HPDE6-E6E7 (cell line): ENCODE measurements around the gene KCNK13.
A peak's percentile ranks its signal among the peaks of the same experiment; 100 is the strongest.
"Not testable (repeated sequence)": the region's sequence is repeated elsewhere in the genome, so short reads cannot be mapped to it uniquely, and the experiment has no call there.

ENCODE experiments used
- DNase-seq: peaks from one replicate; pipeline ENCODE4 v3.0.0; 2011; ENCODE audit warnings: missing footprints; ENCODE audit errors: extremely low spot score

Gene KCNK13

DNA sequence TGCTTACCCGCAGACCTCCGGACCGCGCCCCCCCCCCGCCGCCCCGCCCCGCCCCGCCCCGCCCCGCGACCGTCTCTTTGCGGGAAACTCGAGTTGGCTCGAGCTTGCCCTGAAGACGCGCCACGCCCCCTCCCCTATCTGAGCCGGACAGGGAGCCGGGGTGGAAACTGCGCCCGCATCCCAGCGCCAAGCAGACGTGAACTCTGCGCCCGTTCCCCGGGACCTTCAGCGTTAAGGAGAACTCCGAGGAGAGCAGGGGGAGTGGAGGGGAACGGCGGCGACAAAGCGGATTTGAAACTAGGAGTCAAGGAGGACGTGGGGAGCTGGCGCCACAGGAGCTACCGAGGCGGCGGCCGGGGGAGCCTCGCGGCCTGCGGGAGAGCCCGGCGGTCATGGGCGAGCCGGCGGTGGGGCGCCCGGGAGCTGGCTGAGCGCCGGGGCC lies at the start of gene KCNK13:
KCNK13 (plus strand) TSS at position 310 of the 442 bp plus-strand sequence. CDS start 212 bp downstream, outside the sequence.
- no peak for DNase-seq

DNA sequence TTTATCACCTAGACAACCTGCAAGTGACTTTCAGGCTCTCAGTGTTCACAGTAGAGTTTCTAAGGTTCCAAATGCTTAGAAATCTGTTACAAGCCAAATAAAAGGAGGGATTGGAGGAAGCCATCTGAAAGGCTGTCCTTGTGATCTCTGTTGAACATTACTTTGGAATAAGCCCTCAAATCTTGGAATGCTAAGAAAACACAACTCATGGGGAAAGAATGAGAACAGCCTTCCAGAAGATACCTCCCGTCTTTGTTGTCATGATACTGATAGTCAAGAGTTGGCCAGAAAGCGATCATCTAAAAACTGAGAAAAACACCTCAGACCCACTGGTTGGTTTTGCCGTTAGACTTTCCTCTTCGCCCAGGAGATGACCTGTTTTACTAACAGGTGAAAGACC lies 44.4 kb upstream of the KCNK13 start:
- no peak for DNase-seq

DNA sequence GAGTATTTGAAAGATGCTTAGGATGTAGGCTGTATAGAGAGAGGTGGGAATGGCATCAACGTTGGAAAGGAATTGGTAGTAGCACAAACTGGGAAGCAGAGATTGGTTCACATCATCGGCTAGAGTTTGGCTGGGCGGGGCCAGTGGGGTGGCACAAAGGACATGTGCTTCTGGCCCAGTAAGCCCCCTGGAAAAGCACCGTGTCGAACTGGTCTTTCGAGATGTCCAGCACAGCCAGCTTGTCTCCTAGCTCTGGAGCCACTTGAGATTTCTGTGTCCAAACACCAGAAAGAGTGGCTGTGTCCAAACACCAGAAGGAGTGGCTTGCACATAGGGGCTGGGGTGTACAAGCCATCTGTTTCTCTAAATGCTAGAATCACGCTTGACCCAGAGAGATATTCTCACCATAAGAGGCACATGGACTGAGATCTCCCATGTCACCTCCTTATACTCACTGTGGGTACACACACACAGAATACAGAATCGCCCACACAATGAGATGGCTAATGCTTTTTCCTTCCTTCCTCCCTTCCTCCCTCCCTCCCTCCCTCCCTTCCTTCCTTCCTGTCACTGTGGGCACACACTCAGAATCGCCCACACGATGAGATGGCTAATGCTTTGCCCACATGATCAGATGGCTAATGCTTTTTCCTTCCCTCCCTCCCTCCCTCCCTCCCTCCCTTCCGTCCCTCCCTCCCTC lies 41.8 kb upstream of the KCNK13 start:
- DNase-seq, result no peak

DNA sequence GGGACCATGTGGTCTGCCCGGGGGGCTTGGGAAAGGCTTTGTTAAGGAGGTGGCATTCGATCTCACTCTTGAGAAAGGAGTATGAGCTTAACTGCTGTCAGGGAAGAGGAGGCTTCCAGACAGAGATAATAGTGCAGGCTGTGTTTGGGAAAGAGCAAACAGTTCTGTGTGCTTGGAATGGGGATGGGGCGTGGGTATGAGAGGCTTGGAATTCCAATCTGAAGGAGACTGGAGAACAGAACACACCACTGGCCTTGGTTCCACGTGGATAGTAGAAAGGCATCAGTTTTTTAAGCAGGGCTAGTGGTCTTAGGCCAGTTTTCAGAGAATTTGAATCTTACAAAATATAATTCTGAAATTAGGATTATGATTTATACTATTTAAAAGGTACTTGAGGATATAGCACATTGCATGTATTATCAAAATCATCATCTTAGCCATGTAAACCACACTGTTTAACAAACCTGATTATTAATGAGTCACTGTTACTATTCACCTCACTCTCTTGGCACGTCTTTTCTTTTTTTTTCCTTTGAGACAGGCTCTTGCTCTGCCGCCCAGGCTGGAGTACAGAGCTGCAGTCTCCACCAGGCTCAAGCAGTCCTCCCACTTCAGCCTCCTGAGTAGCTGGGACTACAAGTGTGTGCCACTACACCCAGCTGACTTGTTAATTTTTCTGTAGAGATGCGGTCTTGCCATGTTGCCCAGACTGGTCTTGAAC lies 38.5 kb upstream of the KCNK13 start:
- DNase-seq, result no peak

DNA sequence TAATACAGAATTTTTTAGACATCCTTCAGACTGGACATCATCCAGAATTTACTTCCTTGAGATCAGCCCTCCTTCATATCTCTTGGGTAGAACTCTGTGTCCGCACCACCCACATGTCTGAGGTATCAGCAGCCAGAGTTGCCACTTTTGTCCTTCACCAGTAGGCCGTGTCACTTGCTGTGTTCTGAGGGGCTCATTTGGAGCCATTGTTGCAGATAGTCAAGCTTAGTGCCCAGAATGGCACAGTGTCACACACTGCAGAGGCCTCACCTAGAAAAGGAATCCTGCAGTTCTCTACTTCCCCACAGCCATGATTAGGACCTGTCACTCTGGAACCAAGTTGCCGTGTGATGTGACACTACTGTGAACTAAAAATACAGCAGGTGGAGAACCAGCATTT lies 36.9 kb upstream of the KCNK13 start:
- DNase-seq, result no peak

DNA sequence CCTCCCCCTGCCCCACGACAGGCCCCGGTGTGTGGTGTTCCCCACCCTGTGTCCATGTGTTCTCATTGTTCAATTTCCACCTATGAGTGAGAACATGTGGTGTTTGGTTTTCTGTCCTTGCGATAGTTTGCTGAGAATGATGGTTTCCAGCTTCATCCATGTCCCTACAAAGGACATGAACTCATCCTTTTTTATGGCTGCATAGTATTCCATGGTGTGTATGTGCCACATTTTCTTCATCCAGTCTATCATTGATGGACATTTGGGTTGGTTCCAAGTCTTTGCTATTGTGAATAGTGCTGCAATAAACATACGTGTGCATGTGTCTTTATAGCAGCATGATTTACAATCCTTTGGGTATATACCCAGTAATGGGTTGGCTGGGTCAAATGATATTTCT lies 35.2 kb upstream of the KCNK13 start:
- DNase-seq, result not testable (repeated sequence)

DNA sequence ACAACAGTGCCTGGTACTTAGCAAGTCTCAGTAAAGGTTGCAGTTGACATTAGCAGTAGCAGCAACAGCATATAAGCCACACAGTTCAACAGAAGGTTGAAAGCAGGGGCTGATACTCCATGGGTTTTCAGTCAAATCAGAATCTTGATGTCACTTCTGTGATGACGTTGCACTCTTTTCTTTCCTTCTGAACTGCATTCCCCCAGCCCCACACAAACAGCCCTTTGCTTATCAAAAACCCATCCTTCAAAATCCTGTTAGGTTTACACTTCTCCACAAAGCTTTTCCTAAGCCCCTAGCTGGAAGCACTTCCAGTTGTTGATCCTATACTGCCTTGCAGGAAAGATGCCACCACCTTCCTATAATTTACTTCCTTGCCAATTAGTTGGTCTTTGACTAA lies 34.0 kb upstream of the KCNK13 start:
- no peak for DNase-seq

DNA sequence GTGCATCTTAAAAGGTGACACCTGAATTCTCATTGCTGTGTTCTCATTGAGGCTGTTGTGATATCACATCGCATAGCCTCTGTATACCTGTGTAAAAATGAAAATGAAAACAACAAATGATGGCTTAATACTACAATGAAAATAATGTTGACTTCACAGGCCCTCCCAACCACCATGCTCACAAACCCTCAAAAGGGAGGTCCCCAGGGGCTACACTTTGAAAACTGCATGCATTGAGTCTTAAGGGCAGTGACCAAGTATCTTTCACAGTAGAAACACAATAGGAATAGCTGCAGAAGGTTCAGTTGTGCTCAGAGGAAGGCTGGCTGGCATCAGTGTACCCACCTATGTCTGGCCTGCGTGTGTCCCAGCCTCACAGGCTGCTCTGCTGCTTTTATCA lies 27.6 kb upstream of the KCNK13 start:
- no peak for DNase-seq

DNA sequence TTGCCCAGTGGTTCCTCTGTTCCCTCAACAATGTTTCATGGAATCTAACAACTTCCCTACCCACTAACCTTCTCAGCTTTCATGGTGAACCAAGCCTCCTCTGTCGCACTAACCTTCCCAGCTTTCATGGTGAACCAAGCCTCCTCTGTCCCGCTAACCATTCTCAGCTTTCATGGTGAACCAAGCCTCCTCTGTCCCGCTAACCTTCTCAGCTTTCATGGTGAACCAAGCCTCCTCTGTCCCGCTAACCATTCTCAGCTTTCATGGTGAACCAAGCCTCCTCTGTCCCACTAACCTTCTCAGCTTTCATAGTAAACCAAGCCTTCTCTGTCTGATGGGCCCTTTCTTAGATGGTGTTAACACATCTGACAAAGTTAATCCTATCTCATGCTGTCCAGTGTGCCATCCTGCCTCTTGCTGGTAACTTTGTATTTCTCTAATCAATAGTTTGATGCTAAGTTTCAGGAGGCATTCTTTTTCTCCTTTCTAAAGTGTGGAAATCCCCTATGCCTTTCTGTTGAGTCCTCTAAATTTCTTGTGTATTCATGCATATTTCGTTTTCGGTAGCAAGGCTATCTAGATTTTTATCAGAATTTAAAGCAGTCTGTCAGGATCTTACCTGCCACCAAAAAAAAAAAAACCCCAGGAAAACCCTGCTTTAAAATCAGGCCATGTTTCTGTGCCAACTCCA lies 26.8 kb upstream of the KCNK13 start:
- DNase-seq, result no peak

DNA sequence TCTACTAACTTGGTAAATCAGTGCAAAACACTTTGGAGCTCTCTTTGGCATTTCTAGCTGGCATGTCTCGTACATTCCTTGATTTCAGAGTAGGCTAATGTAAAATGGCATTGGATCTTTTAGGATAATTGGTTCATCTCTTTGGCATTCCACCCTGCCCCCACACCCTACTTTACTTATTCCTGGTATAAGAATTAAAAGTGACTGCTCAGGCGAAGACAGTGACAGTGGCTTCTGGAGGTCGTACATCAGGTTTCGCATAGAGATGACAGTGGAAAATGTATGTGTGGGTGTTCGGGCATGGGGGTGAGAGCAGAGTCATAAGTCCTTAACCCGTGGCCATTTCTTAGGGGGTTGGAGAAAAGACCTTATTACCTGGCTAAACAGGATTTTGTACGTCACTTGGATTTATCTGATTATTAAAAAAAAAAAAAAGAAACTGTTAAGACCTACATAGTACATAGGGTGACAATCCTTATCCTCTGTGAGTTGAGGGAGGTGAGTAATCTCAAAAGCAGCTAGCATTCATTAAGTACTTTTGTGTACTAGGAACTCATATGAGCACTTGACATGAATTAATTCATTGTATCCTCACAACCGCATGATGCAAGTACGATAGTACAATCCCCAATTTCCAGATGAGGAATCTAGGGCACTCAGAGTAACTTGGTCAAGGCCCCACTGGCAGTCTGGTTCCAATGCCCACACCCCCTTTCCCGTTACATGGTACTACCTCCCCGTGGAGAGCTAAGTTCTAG lies 22.4 kb upstream of the KCNK13 start:
- no peak for DNase-seq

DNA sequence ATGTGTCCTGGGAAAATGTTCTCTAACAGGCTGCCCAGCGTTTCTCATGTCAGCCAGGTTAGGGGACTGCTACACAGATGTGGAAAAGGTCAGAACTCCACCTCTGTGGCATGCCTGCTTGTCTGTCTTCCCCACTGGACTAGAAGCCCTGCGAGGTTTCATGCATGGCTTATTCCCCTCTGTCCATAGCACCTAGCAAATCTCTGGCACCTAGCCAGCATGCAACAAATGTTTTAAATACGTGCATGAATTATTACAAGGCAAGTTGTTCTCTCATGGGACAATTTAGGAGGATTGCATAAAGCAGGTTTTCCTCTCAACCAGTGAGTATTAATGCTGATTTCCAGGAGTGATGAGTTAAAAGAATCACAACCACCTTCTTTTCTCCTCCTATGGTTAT lies 21.4 kb upstream of the KCNK13 start:
- DNase-seq, result no peak

DNA sequence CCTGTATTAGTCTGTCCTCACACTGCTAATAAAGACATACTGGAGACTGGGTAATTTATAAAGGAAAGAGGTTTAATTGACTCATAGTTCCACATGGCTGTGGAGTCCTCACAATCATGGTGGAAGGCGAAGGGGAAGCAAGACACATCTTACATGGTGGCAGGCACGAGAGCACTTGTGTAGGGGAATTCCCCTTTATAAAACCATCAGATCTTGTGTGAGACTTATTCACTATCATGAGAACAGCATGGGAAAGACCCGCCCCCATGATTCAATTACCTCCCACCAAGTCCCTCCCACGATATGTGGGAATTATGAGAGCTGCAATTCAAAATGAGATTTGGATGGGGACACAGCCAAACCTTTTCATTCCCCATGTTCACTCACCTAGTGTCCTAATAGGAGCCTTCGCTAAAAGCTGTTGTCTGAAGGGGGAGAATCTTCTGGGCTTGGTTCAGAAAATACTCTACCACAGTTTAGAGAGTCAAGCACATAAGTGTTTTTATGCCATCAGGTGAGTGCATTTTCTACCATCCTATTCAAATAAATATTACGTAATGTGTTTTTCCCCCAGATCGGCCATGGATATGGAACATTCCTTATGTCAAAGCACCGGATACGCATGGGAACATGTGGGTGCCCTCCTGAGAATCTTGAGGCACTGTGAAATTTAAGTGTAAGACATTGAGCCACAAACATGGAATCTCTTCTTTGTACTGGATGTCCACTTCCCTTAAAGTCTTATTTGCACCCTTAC lies 19.1 kb upstream of the KCNK13 start:
- no peak for DNase-seq

DNA sequence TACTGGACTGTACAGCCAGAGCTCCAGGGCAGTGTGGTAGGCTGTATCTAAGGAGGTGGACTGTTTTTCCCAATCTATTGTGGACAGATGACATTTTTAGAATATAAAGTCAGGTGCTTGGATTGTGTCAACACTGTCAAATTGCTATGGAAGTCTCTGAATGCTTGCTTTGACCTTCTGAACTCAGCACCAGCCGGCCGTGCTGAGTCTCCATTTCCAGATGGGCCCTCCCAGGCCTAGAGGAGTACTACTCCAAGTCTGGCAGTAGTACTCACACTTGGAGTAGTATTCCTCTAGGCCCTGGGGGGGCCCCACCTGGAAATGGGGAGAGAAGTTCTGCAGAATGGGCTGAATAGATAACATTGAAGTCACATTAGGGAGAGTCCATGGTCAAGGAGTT lies 16.2 kb upstream of the KCNK13 start:
- DNase-seq, result no peak

DNA sequence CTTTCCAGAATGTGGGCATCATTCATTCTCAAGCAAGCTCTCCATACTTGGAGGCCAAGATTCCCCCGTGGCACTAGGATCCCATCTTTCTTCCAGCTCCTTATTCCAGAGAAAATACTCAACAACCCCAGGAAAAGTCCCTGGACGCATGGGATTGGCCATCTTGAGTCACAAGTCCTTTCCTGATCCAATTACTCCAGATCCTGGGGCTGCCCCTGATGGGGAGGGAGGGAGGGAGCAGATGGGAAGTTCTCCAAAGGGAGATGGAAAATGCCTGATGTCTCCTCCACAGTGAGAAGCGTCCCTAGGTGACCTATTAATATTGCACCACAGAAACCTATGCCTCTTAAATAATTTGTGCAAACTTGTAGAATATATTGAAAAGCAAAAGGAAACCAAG lies 12.4 kb upstream of the KCNK13 start:
- no peak for DNase-seq

DNA sequence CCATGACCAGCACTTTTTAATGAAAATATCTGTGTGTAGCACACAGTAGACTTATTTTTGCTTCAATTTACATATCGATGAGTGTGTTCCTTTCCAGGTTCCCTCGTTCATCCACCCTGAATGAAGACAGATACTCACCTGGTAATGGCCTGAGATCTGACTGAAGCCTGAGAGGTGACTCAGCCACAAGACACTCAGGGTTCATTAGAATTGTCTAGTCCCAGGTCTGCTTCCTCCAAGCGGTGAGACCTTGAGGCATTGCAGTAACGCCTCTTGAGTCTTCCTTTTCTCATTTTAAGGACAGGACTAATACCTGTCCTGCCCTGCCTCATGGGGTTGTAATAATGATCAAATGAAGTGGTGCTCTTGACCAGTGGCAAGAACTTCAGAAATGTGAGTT lies 11.5 kb upstream of the KCNK13 start:
- DNase-seq, result no peak

DNA sequence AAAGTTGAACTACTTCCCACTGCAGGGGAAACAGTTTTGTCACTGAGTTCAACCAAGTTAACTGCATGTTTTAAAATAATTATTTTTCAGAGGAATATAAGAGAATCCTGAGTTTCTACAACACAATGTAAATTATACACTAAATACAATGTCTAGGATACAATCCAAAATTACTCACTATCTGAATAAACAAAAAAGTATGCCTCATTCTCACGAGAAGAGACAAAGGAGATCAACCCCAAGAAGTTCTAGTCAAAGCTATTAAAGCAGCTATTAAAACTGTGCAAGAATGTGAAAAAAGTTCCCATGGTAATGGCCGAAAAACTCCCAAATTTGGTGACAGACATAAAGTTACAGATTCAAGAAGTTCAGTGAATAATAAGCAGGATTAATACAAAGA lies 8.8 kb upstream of the KCNK13 start:
- DNase-seq, result no peak

DNA sequence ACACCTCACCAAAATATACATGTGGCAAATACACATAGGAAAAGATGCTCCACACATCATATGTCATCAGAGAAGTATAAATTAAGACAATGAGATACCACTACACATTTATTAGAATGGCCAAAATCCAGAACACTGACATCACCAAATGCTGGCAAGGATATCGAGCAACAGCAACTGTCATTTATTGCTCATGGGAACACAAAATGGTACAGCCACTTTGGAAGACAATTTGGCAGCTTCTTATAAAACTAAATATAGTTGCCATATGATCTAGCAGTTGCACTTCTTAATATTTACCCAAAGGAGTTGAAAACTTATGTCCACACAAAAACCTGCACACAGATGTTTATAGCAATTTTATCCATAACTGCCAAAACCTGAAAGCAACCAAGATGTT lies 7.0 kb upstream of the KCNK13 start:
- no peak for DNase-seq

DNA sequence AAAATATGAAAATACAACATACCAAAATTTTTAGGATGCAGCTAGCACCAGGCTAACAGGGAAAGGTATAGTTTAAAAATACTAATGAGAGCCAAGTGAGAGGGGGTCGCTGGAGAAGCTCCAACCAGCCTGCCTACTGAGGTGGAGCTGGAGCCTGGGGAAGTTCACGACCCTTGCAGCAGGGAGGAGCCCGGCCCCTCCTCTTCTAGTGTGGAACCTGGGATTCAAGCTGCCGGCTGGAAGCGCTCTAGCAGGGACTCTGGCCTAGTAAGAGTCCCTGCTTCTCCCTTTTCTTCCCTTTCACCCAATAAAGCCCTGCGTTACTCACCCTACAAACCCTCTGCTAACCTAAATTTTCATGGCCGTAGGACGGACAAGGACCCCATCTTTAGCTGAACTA lies 5.0 kb upstream of the KCNK13 start:
- DNase-seq, result no peak

DNA sequence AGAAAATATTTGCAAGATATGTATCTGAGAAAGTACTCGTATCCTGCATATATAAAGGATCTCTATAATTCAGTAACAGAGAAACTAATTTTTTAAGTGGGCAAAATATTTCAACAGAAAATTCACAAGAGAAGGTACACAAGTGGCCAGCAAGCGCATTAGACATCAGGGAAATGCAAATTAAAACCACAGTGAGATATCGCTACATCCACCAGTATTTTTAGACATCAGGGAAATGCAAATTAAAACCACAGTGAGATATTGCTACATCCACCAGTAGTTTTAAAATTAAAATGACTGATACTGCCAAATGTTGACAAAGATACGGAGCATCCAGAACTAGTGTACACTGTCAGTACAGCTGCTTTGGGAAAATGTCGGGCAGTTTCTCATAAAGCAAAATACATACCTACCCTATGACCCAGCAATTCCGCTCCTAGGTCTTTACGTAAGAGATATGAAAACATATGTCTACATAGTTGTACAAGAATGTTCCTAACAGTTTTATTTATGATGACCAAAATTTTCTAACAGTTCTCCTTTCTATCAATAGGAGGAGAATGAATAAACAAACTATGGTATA lies 2.8 kb upstream of the KCNK13 start:
- DNase-seq, result no peak

DNA sequence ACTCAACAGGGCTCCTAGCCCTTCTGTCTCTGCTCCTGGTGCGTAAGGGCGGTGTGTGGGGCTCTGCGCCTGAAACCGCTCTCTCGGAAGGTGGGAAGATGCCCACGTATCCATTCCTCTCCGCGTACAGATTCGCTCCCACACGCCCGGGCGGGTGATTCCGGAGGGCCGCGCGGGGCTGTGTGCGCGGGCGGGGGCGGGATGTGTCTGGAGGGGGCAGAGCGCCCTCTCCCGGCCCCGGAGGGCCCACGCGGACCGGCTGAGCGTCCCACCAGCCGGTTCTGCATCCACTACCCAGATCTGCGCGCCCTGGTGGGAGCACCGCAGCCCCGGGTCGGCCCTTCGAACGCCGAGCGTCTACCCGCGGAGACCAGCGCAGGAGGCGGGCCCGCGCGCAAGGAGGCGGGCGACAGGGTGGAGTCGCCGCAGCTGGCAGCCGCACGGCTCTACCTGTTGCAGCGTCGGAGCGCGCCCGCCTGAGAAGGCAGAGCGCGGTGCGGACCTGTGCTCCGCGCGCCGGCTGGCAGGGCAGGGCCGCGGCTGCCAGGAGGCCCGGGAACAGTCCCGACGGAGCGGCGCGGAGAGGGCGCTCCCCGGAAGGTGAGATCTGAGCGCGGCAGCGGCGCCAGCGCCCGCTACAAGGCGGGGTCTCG lies 1.4 kb upstream of the KCNK13 start:
- DNase-seq, result peak; percentile 52
